ENCODE measurements around the gene ETV5.

GRCh38 chr3:186049001-186049400 is 59.9 kb downstream of the ETV5 start:
- TF ChIP-seq CTCF (IDR thresholded peaks at IDR 0.05; ENCODE audit: low read depth, low read length) (no peak), EZH2phosphoT487 (IDR thresholded peaks at IDR 0.05; ENCODE audit: low read depth) (no peak)

All from OCI-LY3 (cell line).